PC-3 (cell line): ENCODE measurements around the gene CAB39L. TPM values are rescaled to one million over a fixed set of nuclear protein-coding genes. Genes with fewer than 3 reads are reported as not detected.

ENCODE experiments used
- ATAC-seq: fragments of 200-7000 bp; cut with Tn5 transposase; 2 replicates; pipeline ENCODE4 v1.9.1; 2020; ENCODE audit warnings: mild to moderate bottlenecking, moderate library complexity
- BruUV-seq: library from RNA; stranded (reverse); fragments of 400-500 nt; replicated peaks from 2 replicates; lab custom pipeline; 2021; lab: Mats Ljungman, UMichigan
- CTCF ChIA-PET: fragments of 300-600 bp; sonication (Branson Sonifier 250); formaldehyde crosslinking; loops from one replicate; lab custom pipeline; 2022; ENCODE audit warnings: antibody characterized with exemption; lab: Charles Lee
- POLR2A ChIA-PET: fragments of 300-600 bp; sonication (Branson Sonifier 250); formaldehyde crosslinking; loops from one replicate; lab custom pipeline; 2022; ENCODE audit warnings: antibody characterized with exemption; ENCODE audit not compliant: unreplicated experiment; lab: Charles Lee
- DNase-seq: peaks from one replicate; pipeline ENCODE4 v3.0.0-alpha.2; 2015
- H2AFZ ChIP-seq: fragments of 300-600 bp; sonication (generic); 2 replicates; pipeline ENCODE4 v1.6.0; 2016; ENCODE audit warnings: antibody characterized with exemption, low read length
- H3F3A ChIP-seq: fragments of 300-600 bp; sonication (generic); one replicate; pipeline ENCODE4 v1.6.0; 2017; ENCODE audit warnings: antibody characterized with exemption, low read length, control low read depth, mild to moderate bottlenecking; ENCODE audit not compliant: unreplicated experiment
- H3K27ac ChIP-seq: fragments of 300-600 bp; sonication (generic); 2 replicates; pipeline ENCODE4 v1.5.1; 2016; ENCODE audit warnings: mild to moderate bottlenecking, low read length
- H3K27me3 ChIP-seq: fragments of 300-600 bp; sonication (generic); 2 replicates; pipeline ENCODE4 v1.6.1; 2016; ENCODE audit warnings: low read length, mixed read lengths
- H3K36me3 ChIP-seq: fragments of 300-600 bp; sonication (generic); 2 replicates; pipeline ENCODE4 v1.6.1; 2016; ENCODE audit warnings: low read depth, mixed run types, low read length, mixed read lengths
- H3K4me1 ChIP-seq: fragments of 300-600 bp; sonication (generic); 2 replicates; pipeline ENCODE4 v1.5.1; 2016; ENCODE audit warnings: low read length; ENCODE audit not compliant: insufficient read depth
- H3K4me2 ChIP-seq: fragments of 300-600 bp; sonication (generic); 2 replicates; pipeline ENCODE4 v1.6.0; 2016; ENCODE audit warnings: low read length
- H3K4me3 ChIP-seq: fragments of 300-600 bp; sonication (generic); 2 replicates; pipeline ENCODE4 v1.5.1; 2016; ENCODE audit warnings: mild to moderate bottlenecking, low read length, mixed read lengths
- H3K79me2 ChIP-seq: fragments of 300-600 bp; sonication (generic); 2 replicates; pipeline ENCODE4 v1.6.1; 2017; ENCODE audit warnings: low read length, mixed read lengths
- H3K9ac ChIP-seq: fragments of 300-600 bp; sonication (generic); 2 replicates; pipeline ENCODE4 v1.6.0; 2016; ENCODE audit warnings: mild to moderate bottlenecking, low read length
- H3K9me2 ChIP-seq: fragments of 300-600 bp; sonication (generic); replicated peaks from 2 replicates; pipeline ENCODE4 v1.6.1; 2016; ENCODE audit warnings: mixed run types, low read length, mixed read lengths
- H3K9me3 ChIP-seq: fragments of 300-600 bp; sonication (generic); 2 replicates; pipeline ENCODE4 v1.6.1; 2016; ENCODE audit warnings: low read length, mixed read lengths
- H4K20me1 ChIP-seq: fragments of 300-600 bp; sonication (generic); 2 replicates; pipeline ENCODE4 v1.6.1; 2016; ENCODE audit warnings: low read length, mixed read lengths
- EZH2 ChIP-seq: fragments of 300-600 bp; sonication (generic); IDR thresholded peaks from one replicate; pipeline ENCODE4 v1.6.1; 2017; ENCODE audit warnings: antibody characterized with exemption, mild to moderate bottlenecking, low read length; ENCODE audit not compliant: unreplicated experiment
- EZH2phosphoT487 ChIP-seq: fragments of 300-600 bp; sonication (generic); IDR thresholded peaks from 2 replicates; pipeline ENCODE4 v1.6.1; 2018; ENCODE audit warnings: mild to moderate bottlenecking, antibody characterized with exemption, low read length, borderline replicate concordance
- intact Hi-C: fragments of 100-400 bp; cut with micrococcal nuclease; formaldehyde crosslinking; loops from 2 replicates; pipeline ENCODE4 v1.9.0; 2023
- total RNA-seq: library from RNA; depleted of rRNA; stranded (reverse); fragments of >200 nt; gene quantifications from 2 replicates; pipeline ENCODE4 v1.2.3, GENCODE V29; 2014
- TF ChIP-seq, protein P1 (sequence below): fragments of 300-600 bp; sonication (generic); conservative IDR thresholded peaks from 2 replicates; pipeline ENCODE4 v1.5.1; 2017; ENCODE audit warnings: antibody characterized with exemption, low read depth, mild to moderate bottlenecking, low read length

The CAB39L gene
- total RNA-seq, 1 experiment from 2014 or later = 1.8 TPM

DNA sequence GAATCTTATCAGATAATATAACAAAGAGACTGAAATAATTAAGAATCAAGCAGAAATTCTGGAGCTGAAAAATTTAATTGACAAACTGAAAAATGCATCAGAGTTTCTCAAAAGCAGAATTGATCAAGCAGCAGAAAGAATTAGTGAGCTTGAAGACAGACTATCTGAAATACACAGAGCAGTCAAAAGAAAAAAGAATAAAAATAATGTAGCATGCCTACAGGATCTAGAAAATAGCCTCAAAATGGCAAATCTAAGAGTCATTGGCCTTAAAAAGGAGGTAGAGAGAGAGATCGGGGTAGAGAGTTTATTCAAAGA, 39.2 kb downstream of the CAB39L start:
- intact Hi-C loops = no loop called here
- POLR2A ChIA-PET = no interaction called here

GRCh38 chr13:49403996-49404702, 39.7 kb downstream of the CAB39L start:
- no TSS peak for BruUV-seq
- POLR2A ChIA-PET = no interaction called here
- ATAC-seq (no peak), DNase-seq (no peak)
- H3K36me3 ChIP-seq = no peaks in the 10 kb centered on the region
- no peak overlapping the region for H3K4me3 ChIP-seq
- H3K9me2 ChIP-seq = no peaks in the 10 kb centered on the region
- H3K9me3 ChIP-seq = no peaks in the 10 kb centered on the region
- H3F3A ChIP-seq = no peaks in the 10 kb centered on the region
- CTCF ChIA-PET = no interaction called here
- H3K4me1 ChIP-seq = peaks cover 22% of the 10 kb centered on the region
- no peaks in the 10 kb centered on the region for H4K20me1 ChIP-seq
- no peak overlapping the region for H2AFZ ChIP-seq
- no peaks in the 10 kb centered on the region for H3K27me3 ChIP-seq
- no peak overlapping the region for H3K4me2 ChIP-seq
- no peak overlapping the region for H3K27ac ChIP-seq
- H3K9ac ChIP-seq = no peak overlapping the region
- TF ChIP-seq EZH2phosphoT487 (no peak), EZH2 (no peak)
- TF ChIP-seq, protein P1, sequence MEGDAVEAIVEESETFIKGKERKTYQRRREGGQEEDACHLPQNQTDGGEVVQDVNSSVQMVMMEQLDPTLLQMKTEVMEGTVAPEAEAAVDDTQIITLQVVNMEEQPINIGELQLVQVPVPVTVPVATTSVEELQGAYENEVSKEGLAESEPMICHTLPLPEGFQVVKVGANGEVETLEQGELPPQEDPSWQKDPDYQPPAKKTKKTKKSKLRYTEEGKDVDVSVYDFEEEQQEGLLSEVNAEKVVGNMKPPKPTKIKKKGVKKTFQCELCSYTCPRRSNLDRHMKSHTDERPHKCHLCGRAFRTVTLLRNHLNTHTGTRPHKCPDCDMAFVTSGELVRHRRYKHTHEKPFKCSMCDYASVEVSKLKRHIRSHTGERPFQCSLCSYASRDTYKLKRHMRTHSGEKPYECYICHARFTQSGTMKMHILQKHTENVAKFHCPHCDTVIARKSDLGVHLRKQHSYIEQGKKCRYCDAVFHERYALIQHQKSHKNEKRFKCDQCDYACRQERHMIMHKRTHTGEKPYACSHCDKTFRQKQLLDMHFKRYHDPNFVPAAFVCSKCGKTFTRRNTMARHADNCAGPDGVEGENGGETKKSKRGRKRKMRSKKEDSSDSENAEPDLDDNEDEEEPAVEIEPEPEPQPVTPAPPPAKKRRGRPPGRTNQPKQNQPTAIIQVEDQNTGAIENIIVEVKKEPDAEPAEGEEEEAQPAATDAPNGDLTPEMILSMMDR = no peak
- H3K79me2 ChIP-seq = no peaks in the 10 kb centered on the region
- intact Hi-C loops = no loop called here

More for the DNA sequence above, 39.2 kb downstream of the CAB39L start:
- Histone ChIP-seq H2AFZ (no peak overlapping the region), H3K27ac (no peak overlapping the region), H3K9me2 (no peaks in the 10 kb centered on the region), H3K4me3 (no peak overlapping the region), H3K36me3 (no peaks in the 10 kb centered on the region), H3K27me3 (no peaks in the 10 kb centered on the region), H3F3A (no peaks in the 10 kb centered on the region), H3K79me2 (no peaks in the 10 kb centered on the region), H4K20me1 (no peaks in the 10 kb centered on the region), H3K9ac (no peak overlapping the region), H3K4me1 (peaks cover 18% of the 10 kb centered on the region), H3K9me3 (no peaks in the 10 kb centered on the region), H3K4me2 (no peak overlapping the region)
- TF ChIP-seq EZH2 = no peak
- no peak for TF ChIP-seq EZH2phosphoT487
- TF ChIP-seq, protein P1 = no peak
- DNase-seq (no peak), ATAC-seq (no peak)
- no TSS peak for BruUV-seq
- CTCF ChIA-PET = no interaction called here
